ENCODE data around the gene TYW1B.
"Not testable (repeated sequence)": the region's sequence is repeated elsewhere in the genome, so short reads cannot be mapped to it uniquely, and the experiment has no call there.

The TYW1B gene

GRCh38 chr7:72550454-72550853 is 277.5 kb downstream of the TYW1B start:
- not testable (repeated sequence) for FAIRE-seq

GRCh38 chr7:72546586-72547237 is 281.3 kb downstream of the TYW1B start:
- FAIRE-seq, result not testable (repeated sequence)

- FAIRE-seq, result not testable (repeated sequence)
These were observed 283.5 kb downstream of the TYW1B start for GRCh38 chr7:72544531-72544930.

GRCh38 chr7:72540923-72541322 is 287.1 kb downstream of the TYW1B start:
- no peak for FAIRE-seq

GRCh38 chr7:72540106-72540611 is 287.8 kb downstream of the TYW1B start:
- no peak for FAIRE-seq

- no peak for FAIRE-seq
These were observed 288.3 kb downstream of the TYW1B start for GRCh38 chr7:72539702-72540101.

GRCh38 chr7:72538856-72539255 is 289.1 kb downstream of the TYW1B start:
- FAIRE-seq, result no peak

- no peak for FAIRE-seq
These were observed 289.9 kb downstream of the TYW1B start for GRCh38 chr7:72538147-72538546.

GRCh38 chr7:72536038-72536437 is 292.0 kb downstream of the TYW1B start:
- not testable (repeated sequence) for FAIRE-seq

GRCh38 chr7:72531048-72531447 is 297.0 kb downstream of the TYW1B start:
- not testable (repeated sequence) for FAIRE-seq
